ENCODE data around the gene FAM200B. TPM values are rescaled to one million over a fixed set of nuclear protein-coding genes. Genes with fewer than 3 reads are reported as not detected.

Gene FAM200B
- 29.0 to 38.8 TPM (median 32.7 TPM) in 5 replicates for total RNA-seq (2022; extraction: Qiagen RNA extraction)

GRCh38 chr4:15681372-15682241, at the start of gene FAM200B:
Gene FAM200B, plus strand, starts transcription at chr4:15681827. Its CDS starts 5,151 bp downstream, at chr4:15686978.

GRCh38 chr4:15655223-15656037, 26.2 kb upstream of the FAM200B start, which contains the start of gene FBXL5:
Gene FBXL5, minus strand, starts transcription at chr4:15655357. Its CDS starts 70 bp downstream, at chr4:15655287.

GRCh38 chr4:15702941-15703403, 21.3 kb downstream of the FAM200B start, which contains the start of gene BST1:
Gene BST1, plus strand, starts transcription at chr4:15703065. Its CDS starts 80 bp downstream, at chr4:15703145.

Other genes with a start within 250 kb of the FAM200B start
- 11.6 to 14.9 TPM (median 12.9 TPM) in 5 replicates for gene CC2D2A, start 211.9 kb upstream of the FAM200B start, total RNA-seq (2022; extraction: Qiagen RNA extraction)
- 28.4 to 36.9 TPM (median 29.9 TPM) in 5 replicates for gene FBXL5, start 26.5 kb upstream of the FAM200B start, total RNA-seq (2022; extraction: Qiagen RNA extraction)
- 16.2 to 21.2 TPM (median 18.4 TPM) in 5 replicates for gene BST1, start 21.2 kb downstream of the FAM200B start, total RNA-seq (2022; extraction: Qiagen RNA extraction)
- gene CD38, start 96.5 kb downstream of the FAM200B start, total RNA-seq (2022; extraction: Qiagen RNA extraction), result 8.6 to 13.7 TPM (median 10.1 TPM) in 5 replicates

Data from A549 treated with CORT108297 at 1 μM for 4 hours (cell line).